GM10847 (cell line): ENCODE results near the gene CNPPD1.

Experiments
- POLR2A ChIP-seq: IDR thresholded peaks from 2 replicates; pipeline ENCODE4 v1.6.1; 2011; ENCODE audit not compliant: insufficient read length; ENCODE audit errors: extremely low read depth

The CNPPD1 gene

GRCh38 chr2:219125225-219125885, 51.4 kb downstream of the CNPPD1 start:
- no peak for TF ChIP-seq POLR2A

- TF ChIP-seq POLR2A: no peak
These were observed 52.2 kb downstream of the CNPPD1 start for GRCh38 chr2:219124381-219125110.

- no peak for TF ChIP-seq POLR2A
These were observed 53.2 kb downstream of the CNPPD1 start for GRCh38 chr2:219123356-219124135.

GRCh38 chr2:219122202-219122980, 54.3 kb downstream of the CNPPD1 start:
- TF ChIP-seq POLR2A: no peak
